HepG2 (cell line): ENCODE results near the gene MSANTD1. TPM values are rescaled to one million over a fixed set of nuclear protein-coding genes. Genes with fewer than 3 reads are reported as not detected.

ENCODE experiments used
- ASH2L ChIP-seq: fragments of 300-600, 200-600 bp; sonication (generic); IDR thresholded peaks from 2 replicates; pipeline ENCODE4 v1.7.0; 2017; ENCODE audit warnings: low read depth, mild to moderate bottlenecking, moderate library complexity, mixed read lengths, low read length; ENCODE audit not compliant: insufficient read length
- ATF2 ChIP-seq: sonication (generic); formaldehyde crosslinking; IDR thresholded peaks from 2 replicates; pipeline ENCODE4 v1.4.0; 2020; ENCODE audit warnings: missing genetic modification reagents
- GFI1 ChIP-seq: sonication (generic); formaldehyde crosslinking; IDR thresholded peaks from 2 replicates; pipeline ENCODE4 v1.5.0; 2020; ENCODE audit warnings: missing genetic modification reagents, mild to moderate bottlenecking, borderline replicate concordance
- NFKBIZ ChIP-seq: IDR thresholded peaks from 2 replicates; pipeline ENCODE4 v1.6.1; 2018; ENCODE audit warnings: missing genetic modification reagents, missing compliant biosample characterization
- PRDM15 ChIP-seq: sonication (generic); formaldehyde crosslinking; IDR thresholded peaks from 2 replicates; pipeline ENCODE4 v1.4.0; 2020; ENCODE audit warnings: missing genetic modification reagents
- SRSF9 ChIP-seq: fragments of 200-400 bp; formaldehyde crosslinking; IDR thresholded peaks from 2 replicates; pipeline ENCODE4 v1.6.1; 2018; ENCODE audit warnings: borderline replicate concordance, mild to moderate bottlenecking, low read depth, low read length; ENCODE audit not compliant: insufficient read depth, poor library complexity, severe bottlenecking
- polyA plus RNA-seq, 8 experiments: library from polyadenylated mRNA; depleted of rRNA in 3 of 8; stranded (reverse) in 7 of 8; unstranded in 1 of 8; fragments of >200 nt; fragmentation: Illumina TruSeq in 4 of 8; extraction: Trizol in 4 of 8; gene quantifications; 2 replicates each; pipeline versions ENCODE4 v1.2.1 to v1.2.3, GENCODE V29; 2011 to 2016; ENCODE audit warnings: low read depth in 4 of 8, missing spikeins in 1 of 8, mixed read lengths in 1 of 8; ENCODE audit not compliant: insufficient read depth in 1 of 8
- total RNA-seq, 5 experiments: library from RNA; depleted of rRNA; stranded (reverse); fragments of >200 nt; fragmentation: Illumina TruSeq; extraction: Trizol; gene quantifications; 2 replicates each; pipeline ENCODE4 v1.2.3, GENCODE V29; 2016; ENCODE audit warnings: low read depth in 1 of 5
- TF ChIP-seq, protein P1 (sequence below): sonication (generic); formaldehyde crosslinking; IDR thresholded peaks from 2 replicates; pipeline ENCODE4 v1.4.0; 2020; ENCODE audit warnings: mild to moderate bottlenecking, missing genetic modification reagents
- TF ChIP-seq, protein P2 (sequence below): sonication (generic); formaldehyde crosslinking; IDR thresholded peaks from 2 replicates; pipeline ENCODE4 v1.5.0; 2020; ENCODE audit warnings: missing genetic modification reagents

The MSANTD1 gene
- total and polyA plus RNA-seq, 2 of the 13 experiments (the other 11 are each of a cell fraction or from before 2014, with no cell fraction given) = 0.22 to 0.40 TPM

DNA sequence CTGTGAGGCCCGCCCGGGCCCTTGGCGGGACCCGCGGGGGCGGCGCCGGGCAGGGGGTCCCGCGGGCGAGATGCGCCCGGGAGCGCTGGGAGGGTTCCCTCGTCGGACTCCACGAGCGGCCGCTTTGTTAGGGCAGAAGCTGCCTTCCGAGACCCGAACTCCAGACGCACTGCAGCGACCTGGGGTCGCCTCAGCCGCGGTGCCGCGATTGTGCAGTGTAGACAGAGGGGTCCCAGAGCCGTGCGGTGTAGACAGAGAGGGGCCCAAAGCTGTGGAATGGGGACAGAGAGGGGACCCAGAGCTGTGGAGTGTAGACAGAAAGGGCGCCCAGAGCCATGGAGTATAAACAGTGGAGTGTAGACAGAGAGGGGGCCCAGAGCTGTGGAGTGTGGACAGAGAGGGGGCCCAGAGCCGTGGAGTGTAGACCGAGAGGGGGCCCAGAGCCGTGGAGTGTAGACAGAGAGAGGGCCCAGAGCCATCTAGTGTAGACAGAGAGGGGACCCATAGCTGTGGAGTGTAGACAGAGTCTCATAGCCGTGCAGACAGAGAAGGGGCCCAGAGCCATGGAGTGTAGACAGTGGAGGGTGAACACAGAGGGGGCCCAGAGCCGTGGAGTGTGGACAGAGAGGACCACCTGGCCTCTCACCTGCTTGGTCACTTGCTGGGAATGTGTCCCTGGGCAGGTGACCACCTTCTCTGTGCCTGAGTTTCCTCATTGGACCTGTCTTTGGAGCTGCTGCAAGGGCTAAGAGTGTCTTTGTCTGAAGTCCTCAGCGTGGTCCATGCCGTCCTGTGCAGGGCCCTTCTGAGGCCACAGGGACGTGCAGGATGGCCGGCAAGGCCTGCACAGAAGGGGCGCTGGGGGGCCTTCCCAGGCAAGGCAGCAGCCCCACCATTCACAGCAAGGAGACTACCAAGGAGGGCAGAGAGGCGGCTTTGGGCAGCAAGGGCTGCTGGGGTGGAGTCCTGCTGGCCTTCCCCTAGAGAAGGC, 44.7 kb downstream of the MSANTD1 start (continued):
- TF ChIP-seq ATF2 (CRISPR knock-in tag) (no peak), PRDM15 (CRISPR knock-in tag) (no peak), GFI1 (CRISPR knock-in tag) (no peak), SRSF9 (no peak), ASH2L (no peak), NFKBIZ (CRISPR knock-in tag) (no peak)
- TF ChIP-seq, protein P1, sequence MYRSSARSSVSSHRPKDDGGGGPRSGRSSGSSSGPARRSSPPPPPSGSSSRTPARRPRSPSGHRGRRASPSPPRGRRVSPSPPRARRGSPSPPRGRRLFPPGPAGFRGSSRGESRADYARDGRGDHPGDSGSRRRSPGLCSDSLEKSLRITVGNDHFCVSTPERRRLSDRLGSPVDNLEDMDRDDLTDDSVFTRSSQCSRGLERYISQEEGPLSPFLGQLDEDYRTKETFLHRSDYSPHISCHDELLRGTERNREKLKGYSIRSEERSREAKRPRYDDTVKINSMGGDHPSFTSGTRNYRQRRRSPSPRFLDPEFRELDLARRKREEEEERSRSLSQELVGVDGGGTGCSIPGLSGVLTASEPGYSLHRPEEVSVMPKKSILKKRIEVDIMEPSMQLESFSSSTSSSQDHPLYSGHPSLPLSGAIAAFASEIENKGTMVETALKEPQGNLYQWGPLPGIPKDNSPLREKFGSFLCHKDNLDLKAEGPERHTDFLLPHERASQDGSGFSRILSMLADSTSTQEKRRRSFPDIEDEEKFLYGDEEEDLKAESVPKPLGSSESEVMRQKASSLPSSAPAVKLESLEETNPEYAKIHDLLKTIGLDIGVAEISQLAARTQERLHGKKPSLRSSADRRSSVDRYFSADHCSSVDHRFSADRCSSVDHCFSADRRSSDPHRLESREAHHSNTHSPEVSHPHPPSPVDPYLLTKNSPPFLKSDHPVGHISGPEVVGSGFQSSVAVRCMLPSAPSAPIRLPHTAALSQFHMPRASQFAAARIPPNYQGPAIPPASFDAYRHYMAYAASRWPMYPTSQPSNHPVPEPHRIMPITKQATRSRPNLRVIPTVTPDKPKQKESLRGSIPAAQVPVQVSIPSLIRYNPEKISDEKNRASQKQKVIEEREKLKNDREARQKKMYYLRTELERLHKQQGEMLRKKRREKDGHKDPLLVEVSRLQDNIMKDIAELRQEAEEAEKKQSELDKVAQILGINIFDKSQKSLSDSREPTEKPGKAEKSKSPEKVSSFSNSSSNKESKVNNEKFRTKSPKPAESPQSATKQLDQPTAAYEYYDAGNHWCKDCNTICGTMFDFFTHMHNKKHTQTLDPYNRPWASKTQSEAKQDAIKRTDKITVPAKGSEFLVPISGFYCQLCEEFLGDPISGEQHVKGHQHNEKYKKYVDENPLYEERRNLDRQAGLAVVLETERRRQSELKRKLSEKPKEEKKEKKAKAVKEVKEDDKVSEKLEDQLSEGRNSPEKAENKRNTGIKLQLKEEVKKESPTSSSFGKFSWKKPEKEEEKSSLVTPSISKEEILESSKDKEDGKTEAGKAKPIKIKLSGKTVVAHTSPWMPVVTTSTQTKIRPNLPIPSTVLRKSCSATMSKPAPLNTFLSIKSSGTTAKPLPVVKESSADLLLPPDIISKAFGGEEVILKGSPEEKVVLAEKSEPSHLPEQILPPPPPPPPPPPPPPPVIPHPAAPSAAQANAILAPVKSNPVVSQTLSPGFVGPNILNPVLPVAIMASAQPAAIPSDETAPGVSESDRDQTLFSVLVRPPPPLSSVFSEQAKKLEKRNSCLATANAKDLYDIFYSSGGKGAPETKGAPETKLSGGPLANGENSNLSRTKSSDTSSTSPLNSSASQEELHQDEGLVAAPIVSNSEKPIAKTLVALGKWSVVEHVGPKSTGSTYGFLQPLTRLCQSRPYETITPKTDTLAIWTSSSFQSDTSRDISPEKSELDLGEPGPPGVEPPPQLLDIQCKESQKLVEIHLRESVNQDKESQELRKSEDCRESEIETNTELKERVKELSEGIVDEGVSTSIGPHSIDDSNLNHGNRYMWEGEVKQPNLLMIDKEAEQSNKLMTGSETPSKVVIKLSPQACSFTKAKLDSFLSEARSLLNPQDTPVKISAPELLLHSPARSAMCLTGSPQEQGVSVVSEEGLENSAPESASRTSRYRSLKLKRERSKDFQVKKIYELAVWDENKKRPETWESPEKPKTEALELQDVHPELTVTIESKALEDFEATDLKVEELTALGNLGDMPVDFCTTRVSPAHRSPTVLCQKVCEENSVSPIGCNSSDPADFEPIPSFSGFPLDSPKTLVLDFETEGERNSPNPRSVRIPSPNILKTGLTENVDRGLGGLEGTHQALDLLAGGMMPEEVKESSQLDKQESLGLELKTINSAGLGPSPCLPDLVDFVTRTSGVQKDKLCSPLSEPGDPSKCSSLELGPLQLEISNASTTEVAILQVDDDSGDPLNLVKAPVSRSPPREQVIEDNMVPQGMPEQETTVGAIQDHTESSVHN (CRISPR knock-in tag) = no peak
- TF ChIP-seq, protein P2, sequence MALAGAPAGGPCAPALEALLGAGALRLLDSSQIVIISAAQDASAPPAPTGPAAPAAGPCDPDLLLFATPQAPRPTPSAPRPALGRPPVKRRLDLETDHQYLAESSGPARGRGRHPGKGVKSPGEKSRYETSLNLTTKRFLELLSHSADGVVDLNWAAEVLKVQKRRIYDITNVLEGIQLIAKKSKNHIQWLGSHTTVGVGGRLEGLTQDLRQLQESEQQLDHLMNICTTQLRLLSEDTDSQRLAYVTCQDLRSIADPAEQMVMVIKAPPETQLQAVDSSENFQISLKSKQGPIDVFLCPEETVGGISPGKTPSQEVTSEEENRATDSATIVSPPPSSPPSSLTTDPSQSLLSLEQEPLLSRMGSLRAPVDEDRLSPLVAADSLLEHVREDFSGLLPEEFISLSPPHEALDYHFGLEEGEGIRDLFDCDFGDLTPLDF (CRISPR knock-in tag) = no peak
